Erythroblast (primary cell): ENCODE results near the gene FSD1.
A peak's percentile ranks its signal among the peaks of the same experiment; 100 is the strongest.
"Not testable (repeated sequence)": the region's sequence is repeated elsewhere in the genome, so short reads cannot be mapped to it uniquely, and the experiment has no call there.

Experiments used
- DNase-seq, 2 experiments: peaks; one replicate each; lab custom pipeline; 2025; lab: John Stamatoyannopoulos, UW
- GATA1 ChIP-seq: IDR thresholded peaks from 2 replicates; pipeline ENCODE4 v1.6.1; 2011; ENCODE audit warnings: low read depth, mild to moderate bottlenecking, control low read depth, low read length, moderate library complexity
- POLR2A ChIP-seq: IDR thresholded peaks from 2 replicates; pipeline ENCODE4 v1.6.1; 2011; ENCODE audit warnings: mild to moderate bottlenecking, low read length

Gene FSD1

GRCh38 chr19:4334929-4335570, 30.7 kb downstream of the FSD1 start:
- TF ChIP-seq GATA1 (no peak), POLR2A (no peak)
- DNase-seq = no peak

DNA sequence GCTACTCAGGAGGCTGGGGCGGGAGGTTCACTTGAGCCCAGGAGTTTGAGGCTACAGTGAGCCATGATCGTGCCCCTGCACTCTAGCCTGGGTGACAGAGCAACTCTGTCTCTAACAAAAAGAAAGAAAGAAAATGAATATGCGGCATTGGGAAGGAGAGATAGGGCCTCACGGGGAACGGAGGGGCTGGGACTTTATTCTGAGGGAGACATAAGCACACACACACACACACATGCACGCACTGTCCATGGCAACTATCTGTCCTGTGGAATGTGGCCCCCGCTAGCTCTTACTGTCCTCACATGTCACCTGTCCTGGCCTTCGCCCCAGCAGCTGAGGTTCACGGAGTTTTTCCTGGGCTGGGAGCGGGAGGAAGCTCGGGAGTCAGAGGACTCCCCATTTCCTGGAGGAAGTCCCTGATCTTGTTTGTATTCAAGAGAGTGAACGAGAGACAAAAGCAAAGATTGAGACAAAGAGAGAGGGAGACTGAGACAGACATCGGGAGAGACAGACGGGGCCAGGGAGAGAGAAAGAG, 33.6 kb downstream of the FSD1 start:
- DNase-seq = peak; percentile 69 to 81

GRCh38 chr19:4338441-4339355, 34.3 kb downstream of the FSD1 start, which contains the start of gene STAP2:
STAP2 (minus strand) TSS chr19:4338827; CDS start chr19:4338753, 74 bp downstream.
- DNase-seq = peak; percentile 61 to 70
- no peak for TF ChIP-seq GATA1
- no peak for TF ChIP-seq POLR2A

More for the DNA sequence above, 33.6 kb downstream of the FSD1 start:
- no peak for TF ChIP-seq GATA1
- TF ChIP-seq POLR2A = peak; percentile 46

- DNase-seq = no peak
- no peak for TF ChIP-seq POLR2A
- no peak for TF ChIP-seq GATA1
Measured at GRCh38 chr19:4342314-4342614, 37.9 kb downstream of the FSD1 start.

DNA sequence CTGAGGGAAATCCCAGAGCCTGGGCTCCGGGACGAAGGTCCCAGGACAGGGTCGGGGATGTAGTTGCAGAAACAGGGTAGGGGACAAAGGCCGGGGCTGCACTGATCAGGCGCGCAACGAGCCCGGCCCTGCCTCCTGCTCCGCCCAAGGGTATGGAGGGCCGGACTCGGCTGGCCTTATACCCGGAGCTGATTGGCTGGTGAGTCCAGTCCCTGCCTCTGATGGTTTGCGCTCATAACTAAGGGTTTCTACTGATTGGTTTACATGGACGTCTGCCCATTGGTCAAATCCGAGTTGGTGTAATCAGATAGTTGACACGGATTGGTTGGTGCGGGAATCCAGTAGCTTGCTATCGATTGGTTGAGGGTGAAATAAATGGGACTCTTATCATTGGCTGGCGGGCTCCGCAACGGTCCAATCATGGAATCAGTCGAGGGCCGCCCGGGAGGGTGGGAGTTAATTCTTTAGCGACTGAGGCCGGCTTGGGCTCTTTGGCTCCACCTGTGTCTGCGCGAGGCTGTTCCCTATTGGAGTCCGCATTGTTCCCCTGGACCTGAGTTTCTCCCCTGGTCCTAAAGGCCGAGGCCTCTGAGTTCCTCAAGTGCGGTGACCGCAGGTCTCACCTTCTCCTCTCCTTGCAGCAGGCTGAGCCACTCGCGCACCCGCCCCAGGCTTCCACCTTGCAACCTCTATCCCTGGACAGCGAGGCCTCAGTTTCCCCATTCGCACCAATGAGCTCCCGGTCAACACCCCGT, 38.4 kb downstream of the FSD1 start:
- DNase-seq = peak; percentile 98 to 100
- TF ChIP-seq GATA1 (no peak), POLR2A (peak; percentile 92)

DNA sequence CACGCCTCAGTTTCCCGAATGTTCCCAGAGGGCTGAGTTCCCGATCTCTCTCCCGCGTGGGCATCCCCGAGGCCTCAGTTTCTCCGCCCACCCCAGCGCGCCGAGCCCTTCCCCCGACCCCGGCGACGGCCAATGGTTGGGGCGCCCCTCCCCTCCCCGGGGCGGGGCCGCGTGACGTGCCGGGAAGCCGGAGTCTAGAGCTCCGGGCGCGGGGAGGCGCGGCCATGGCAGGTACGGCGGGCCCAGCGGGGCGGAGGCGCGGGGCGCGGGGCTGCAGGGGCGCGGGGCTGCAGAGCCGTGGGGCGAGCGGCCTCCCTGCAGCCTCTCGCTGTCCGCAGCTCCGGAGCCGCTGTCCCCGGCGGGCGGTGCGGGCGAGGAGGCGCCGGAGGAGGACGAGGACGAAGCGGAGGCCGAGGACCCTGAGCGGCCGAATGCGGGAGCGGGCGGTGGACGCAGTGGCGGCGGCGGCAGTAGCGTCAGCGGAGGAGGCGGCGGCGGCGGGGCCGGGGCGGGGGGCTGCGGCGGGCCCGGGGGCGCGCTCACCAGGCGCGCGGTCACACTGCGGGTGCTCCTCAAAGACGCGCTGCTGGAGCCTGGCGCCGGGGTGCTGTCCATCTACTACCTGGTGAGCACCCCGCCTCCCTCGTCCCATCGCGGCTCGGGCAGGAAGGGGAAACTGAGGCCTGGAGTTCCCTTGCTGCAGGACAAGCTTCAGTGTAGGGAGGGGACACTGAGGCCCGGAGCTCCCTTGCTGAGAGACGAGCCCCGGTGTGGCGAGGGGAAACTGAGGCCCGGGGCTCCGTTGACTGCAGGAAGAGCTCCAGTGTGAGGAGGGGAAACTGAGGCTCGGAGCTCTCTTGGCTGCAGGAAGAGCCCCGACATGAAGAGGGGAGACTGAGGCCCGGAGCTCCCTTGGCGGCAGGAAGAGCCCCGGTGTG, 39.2 kb downstream of the FSD1 start, which contains the start of gene MPND:
Gene MPND (plus strand): TSS at position 193 of the 938 bp plus-strand sequence. CDS start 32 bp downstream, at position 225.
- DNase-seq = peak; percentile 86 to 90
- TF ChIP-seq GATA1 (no peak), POLR2A (no peak)

DNA sequence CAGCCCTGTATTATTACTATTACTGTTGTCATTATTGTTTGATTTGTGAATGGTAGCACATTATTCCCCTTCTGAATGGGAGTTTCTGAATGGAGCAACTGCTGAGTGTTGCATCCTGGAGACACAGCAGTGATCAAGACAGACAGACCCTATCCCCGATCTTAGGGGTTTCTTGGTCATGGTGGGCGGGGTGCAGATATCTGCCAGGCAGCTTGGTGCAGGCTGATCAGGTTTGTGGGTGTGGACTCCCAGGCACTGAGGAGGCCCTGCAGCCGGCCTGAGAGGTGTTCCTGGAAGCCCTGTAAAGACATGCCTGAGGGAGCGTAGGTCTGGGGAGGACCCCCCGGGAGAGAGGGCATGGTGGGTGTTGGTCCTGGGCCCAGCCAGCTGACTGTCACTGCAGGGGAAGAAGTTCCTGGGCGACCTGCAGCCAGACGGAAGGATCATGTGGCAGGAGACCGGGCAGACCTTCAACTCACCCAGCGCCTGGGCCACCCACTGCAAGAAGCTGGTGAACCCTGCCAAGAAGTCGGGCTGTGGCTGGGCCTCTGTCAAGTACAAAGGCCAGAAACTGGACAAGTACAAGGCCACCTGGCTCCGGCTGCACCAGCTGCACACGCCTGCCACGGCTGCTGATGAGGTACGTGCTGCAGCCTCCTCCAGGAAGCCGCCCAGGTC, 41.1 kb downstream of the FSD1 start:
- DNase-seq = peak; percentile 59 to 74
- no peak for TF ChIP-seq GATA1

- DNase-seq = no peak
- TF ChIP-seq GATA1 = no peak
- TF ChIP-seq POLR2A = no peak
Measured at GRCh38 chr19:4346020-4346383, 41.6 kb downstream of the FSD1 start.

DNA sequence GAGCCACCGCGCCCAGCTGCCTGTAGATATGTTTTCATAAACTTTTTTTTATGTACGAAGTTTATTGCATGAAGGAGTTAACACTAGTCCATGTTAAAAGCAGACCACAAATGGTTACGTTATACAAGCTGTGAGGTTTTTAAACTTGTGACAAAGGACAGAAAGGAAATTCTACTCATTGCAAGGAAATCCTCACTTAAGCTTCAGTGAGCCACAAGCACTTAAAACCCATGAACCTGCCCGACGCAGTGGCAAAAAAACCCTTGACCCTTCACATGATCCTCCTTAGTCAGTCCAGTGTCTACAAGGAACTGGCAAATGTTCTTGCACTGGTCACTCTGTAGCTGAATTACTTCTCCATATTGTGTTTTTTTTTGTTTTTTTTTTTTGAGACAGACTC, 43.1 kb downstream of the FSD1 start:
- TF ChIP-seq GATA1 (no peak), POLR2A (no peak)

GRCh38 chr19:4349225-4349624, 44.8 kb downstream of the FSD1 start:
- not testable (repeated sequence) for DNase-seq

More for the DNA sequence above, 43.1 kb downstream of the FSD1 start:
- no peak for DNase-seq

DNA sequence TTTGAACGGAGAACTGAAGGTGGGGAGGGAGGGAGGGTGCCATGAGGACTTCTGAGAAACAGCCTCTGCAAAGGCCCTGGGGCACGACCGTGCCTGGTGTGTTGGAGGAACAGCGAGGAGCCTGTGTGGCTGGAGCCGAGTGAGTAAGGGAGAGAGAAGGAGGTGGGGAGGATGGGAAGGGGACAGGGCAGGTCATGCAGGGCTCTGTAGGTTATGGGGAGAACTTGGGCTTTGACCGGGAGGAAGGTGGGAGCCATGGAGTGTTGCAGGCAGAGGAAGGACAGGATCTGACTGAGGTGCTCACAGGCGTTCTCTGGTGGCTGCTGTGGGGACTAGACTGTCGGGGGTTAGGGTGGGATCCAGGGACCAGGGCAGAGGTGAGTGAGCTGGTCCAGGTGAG, 45.7 kb downstream of the FSD1 start:
- no peak for DNase-seq
- no peak for TF ChIP-seq GATA1
- no peak for TF ChIP-seq POLR2A

DNA sequence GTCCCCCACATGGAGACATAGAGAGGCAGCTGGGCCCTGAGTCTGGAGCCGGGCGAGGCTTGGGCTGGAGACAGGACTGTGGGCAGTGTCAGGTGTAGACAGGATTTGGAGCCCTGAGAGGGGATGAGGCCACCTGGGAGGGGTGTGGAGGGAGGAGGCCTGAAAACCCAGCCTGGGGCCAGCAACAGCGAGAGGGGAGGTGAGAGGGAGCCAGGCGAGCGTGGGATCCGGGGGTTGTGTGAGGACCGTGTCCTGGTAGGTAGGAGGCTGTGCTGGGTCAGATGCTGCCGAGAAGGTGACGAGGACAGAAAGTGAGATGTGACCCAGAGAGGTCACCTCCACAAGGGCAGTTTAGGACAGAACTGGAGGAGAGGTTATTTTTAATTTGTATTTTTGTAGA, 46.3 kb downstream of the FSD1 start:
- TF ChIP-seq GATA1 (no peak), POLR2A (no peak)
- DNase-seq = no peak
